HG03521 (cell line): ENCODE data around the gene TTC12.

ENCODE experiments used
- ATAC-seq: cut with Tn5 transposase; IDR thresholded peaks from one replicate; pipeline ENCODE4 v1.9.1; 2021; ENCODE audit warnings: mild to moderate bottlenecking, moderate library complexity; ENCODE audit not compliant: unreplicated experiment

Gene TTC12

GRCh38 chr11:113324250-113324649 lies 9.9 kb downstream of the TTC12 start:
- ATAC-seq, result no peak

DNA sequence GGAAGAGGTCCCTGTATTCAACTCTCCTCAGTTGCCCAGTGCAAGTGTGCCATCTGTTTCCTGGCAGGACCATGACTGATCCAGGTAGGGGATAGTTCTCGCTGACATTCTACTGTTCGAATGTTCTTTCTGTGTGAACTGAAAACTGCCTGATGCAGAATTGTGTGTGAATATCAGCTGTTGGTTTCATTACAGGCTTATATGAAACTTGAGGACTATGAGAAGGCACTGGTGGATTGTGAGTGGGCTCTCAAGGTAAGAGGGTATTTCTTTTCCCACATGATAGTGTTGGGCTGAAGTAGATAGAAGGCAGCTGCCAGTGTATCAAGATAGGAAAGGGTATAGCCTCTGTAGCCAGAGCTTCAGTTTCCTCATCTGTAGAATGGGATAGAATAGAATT lies 15.3 kb downstream of the TTC12 start:
- ATAC-seq, result no peak

DNA sequence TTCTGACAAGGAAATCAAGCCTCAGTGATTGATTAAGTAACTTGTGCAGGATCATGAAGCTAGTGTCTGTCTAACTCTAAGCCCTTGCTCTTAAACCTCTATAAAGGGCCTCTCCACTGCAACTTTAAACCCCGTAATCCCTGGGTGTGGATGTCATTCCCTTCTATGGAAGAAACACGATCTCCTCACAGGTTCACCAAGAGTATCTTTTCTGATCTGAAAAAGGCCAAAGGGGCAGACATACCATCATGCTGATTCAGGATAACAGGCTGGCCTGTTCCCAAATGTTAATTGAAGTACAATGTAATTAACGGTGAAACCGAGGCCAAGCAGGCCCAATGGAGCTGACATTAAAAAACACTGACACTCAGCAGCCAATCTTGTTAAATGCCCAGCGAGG lies 17.1 kb downstream of the TTC12 start:
- no peak for ATAC-seq

GRCh38 chr11:113332023-113332422 lies 17.6 kb downstream of the TTC12 start:
- ATAC-seq, result no peak

- no peak for ATAC-seq
These were observed 18.4 kb downstream of the TTC12 start for GRCh38 chr11:113332638-113333329.

GRCh38 chr11:113334183-113334582 lies 19.8 kb downstream of the TTC12 start:
- ATAC-seq, result no peak

GRCh38 chr11:113338730-113339129 lies 24.3 kb downstream of the TTC12 start:
- no peak for ATAC-seq

DNA sequence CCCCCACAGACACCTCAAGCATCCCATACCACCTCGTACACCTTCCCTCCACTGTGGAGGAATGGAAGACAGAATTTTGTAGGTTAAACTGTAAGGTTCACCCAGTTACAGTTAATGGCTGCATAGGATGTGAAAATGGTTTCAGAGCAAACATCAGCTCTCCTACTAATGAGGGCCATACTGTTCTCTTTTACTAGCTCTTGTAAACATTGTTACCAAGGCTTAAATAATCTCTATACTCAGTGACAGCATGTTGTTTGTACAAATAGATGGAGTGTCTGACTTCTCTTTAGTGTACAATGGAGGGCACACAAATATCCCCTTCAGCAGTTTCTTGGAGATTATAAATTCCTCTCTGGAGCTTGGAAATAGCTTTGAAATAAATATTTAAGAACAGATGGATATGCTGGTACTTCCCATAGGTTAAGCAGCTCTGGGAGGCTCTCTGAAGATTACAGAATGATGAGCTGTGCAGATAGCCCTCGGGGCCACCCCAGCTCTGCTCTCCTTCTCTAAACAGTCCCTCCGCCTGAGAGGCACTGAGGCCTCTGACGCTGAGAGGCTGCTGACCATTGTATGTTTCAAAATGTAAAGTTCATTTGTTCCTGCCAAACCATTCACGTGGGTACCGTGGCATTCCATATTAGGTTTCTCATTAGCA lies 25.7 kb downstream of the TTC12 start:
- no peak for ATAC-seq

GRCh38 chr11:113341388-113342165 lies 27.2 kb downstream of the TTC12 start:
- no peak for ATAC-seq

DNA sequence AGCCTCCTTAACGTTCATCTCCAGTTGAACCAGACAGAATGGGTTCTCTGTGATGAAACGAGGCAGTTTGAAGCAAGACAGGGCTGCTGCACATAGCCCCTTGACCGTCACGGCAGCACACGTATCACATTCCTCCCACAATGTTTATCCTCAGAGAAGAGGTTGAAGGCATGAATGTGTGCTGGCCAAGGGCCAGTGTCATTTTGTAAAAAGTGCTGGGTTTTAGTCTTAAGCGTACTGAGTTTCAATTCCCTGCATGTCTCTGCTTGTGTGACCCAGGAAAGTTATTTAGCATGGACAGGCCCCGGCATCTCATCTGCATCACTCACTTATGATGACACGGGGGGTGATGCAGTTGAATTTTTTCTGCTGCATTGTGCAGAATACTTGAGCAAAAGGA lies 31.6 kb downstream of the TTC12 start:
- ATAC-seq, result no peak

GRCh38 chr11:113349528-113349927 lies 35.1 kb downstream of the TTC12 start:
- no peak for ATAC-seq

- ATAC-seq, result no peak
These were observed 36.1 kb downstream of the TTC12 start for GRCh38 chr11:113350336-113351067.

DNA sequence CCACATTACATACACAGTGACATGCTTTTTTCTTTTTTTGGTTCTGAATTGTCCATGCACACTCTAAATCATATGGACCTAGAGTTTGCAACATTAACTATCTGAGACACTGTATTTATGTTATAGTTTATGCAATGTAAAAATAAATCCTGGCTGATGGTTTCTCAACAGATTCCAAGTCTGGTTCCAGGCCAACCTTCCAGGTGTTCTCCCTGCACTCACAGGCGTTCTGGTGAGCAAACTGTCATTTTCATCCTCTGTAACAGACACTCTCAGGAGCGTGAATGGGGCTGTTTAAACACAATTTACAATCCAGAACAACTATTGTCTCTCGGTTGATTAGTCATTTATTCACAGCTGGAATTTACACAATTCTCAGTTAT lies 36.7 kb downstream of the TTC12 start:
- no peak for ATAC-seq

DNA sequence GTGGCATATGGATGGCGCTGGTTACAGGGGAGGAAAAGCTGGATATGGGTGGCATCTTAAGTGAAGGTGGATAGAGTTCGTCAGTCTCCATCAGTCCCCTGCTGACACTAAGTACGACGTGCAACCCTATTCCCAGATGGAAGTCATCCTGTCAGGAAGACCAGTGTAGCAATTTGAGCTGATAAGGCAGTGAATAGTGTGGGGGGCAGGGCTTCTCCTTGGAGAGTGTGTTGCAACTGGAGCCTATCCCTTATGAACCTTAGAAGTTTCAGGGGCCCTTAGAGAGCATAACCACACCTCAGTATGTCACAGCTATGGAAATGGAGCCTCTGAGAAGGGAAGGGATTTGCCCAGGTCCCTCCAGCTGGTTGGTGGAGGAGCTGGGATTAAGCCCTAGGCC lies 37.1 kb downstream of the TTC12 start:
- no peak for ATAC-seq

DNA sequence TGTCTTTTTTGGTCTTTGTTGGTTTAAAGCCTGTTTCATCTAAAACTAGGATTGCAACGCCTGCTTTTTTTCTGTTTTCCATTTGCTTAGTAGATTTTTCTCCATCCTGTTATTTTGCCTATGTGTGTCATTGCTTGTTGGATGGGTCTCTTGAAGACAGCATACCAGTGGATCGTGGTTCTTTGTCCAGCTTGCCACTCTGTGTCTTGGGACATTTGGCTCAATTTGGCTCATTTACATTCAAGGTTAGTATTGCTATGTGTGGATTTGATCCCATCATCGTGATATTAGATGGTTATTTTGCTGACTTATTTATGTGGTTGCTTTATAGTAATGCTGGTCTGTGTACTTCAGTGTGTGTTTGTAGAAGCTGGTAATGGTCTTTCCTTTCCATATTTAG lies 41.8 kb downstream of the TTC12 start:
- ATAC-seq, result no peak

GRCh38 chr11:113363406-113363805 lies 49.0 kb downstream of the TTC12 start:
- ATAC-seq, result no peak

DNA sequence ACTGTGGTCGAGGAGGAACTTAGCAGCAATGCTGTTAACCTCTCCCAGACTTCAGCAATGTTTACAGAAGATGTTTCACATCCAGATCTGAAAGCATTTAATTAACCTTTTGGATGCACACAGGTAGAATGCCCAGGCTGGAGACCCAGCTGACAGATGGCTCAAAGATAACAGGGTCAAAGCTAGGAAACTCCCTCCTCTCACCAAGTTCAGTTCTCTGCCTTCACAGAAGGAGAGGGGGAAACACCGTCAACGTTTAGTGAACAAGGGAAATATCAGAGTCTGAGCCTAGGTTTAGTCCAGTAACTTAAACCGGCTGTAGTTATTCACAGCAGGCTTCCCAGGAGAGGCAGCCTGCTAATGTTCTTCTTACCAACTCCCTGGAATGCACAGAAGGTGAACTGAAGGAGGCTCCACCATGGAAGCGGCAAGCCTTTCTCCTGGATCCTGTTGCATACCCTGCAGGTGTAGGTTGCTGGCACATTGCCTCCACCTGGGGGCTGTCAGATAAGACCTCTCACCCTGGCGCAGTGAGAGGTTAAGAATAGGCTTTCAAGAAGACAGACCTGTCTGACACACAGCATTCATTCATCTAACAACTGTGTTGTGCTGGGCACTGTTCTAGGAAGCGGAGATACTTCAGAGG lies 49.7 kb downstream of the TTC12 start:
- no peak for ATAC-seq

- ATAC-seq, result no peak
These were observed 51.5 kb downstream of the TTC12 start for GRCh38 chr11:113365895-113366294.

- ATAC-seq, result no peak
These were observed 55.0 kb downstream of the TTC12 start for GRCh38 chr11:113369411-113369810.

- no peak for ATAC-seq
These were observed 56.3 kb downstream of the TTC12 start for GRCh38 chr11:113370634-113371033.

DNA sequence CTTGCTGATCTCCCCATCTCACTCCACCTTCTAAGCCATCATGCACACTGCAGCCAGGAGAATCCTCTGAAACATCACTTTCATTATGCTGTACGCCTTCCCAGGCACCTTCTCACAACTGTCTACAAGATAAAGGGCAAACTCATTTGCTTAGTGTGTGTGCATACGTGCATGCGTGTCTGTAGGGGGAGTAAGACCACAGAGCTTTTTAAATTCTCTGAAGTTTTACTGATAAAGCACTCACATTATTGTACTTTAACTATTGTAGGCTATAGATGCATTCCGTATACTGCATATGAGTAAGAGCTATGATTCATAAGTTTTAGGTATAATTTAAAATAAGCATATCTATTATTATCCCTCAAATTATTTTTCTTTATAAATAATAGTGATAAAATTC lies 57.9 kb downstream of the TTC12 start:
- ATAC-seq, result no peak
